Measurements from ENCODE around the gene CFAP141.

The CFAP141 gene

GRCh38 chr1:154176337-154176736, 29.8 kb downstream of the CFAP141 start:
- TF ChIP-seq EZH2phosphoT487 (IDR thresholded peaks at IDR 0.05; ENCODE audit: borderline replicate concordance, low read length) (no peak), CTCF (IDR thresholded peaks at IDR 0.05; ENCODE audit: low read depth, low read length, poor library complexity, severe bottlenecking) (no peak)
- H3K36me3 ChIP-seq (ENCODE audit: control insufficient read depth, low read length): peaks cover 88% of the 10 kb centered on the region
- H3K27me3 ChIP-seq (ENCODE audit: control insufficient read depth, low read length): no peaks in the 10 kb centered on the region
- peaks cover 41% of the 10 kb centered on the region for H4K20me1 ChIP-seq (ENCODE audit: control insufficient read depth, insufficient read depth, low read depth, low read length)
- no peaks in the 10 kb centered on the region for H3K9me3 ChIP-seq (ENCODE audit: control insufficient read depth, insufficient read depth, low read length)
- no peak overlapping the region for H3K4me3 ChIP-seq (ENCODE audit: low read length)
- no peak overlapping the region for H3K27ac ChIP-seq (ENCODE audit: low read depth, low read length)
- peaks cover 50% of the 10 kb centered on the region for H3K4me1 ChIP-seq (ENCODE audit: control insufficient read depth, low read length)
- H3K9me2 ChIP-seq (replicated peaks; ENCODE audit: control insufficient read depth, low read length): no peaks in the 10 kb centered on the region
- H3K4me2 ChIP-seq (ENCODE audit: low read length): no peak overlapping the region
- peaks cover 78% of the 10 kb centered on the region for H3K79me2 ChIP-seq (ENCODE audit: control insufficient read depth, low read length)
- H3F3A ChIP-seq (ENCODE audit: control insufficient read depth, insufficient read depth): no peaks in the 10 kb centered on the region

GRCh38 chr1:154174654-154175053, 31.5 kb downstream of the CFAP141 start:
- Histone ChIP-seq H3K27me3 (ENCODE audit: control insufficient read depth, low read length) (no peaks in the 10 kb centered on the region), H3K36me3 (ENCODE audit: control insufficient read depth, low read length) (peaks cover 92% of the 10 kb centered on the region), H3K4me1 (ENCODE audit: control insufficient read depth, low read length) (peaks cover 35% of the 10 kb centered on the region), H3K9me3 (ENCODE audit: control insufficient read depth, insufficient read depth, low read length) (no peaks in the 10 kb centered on the region), H3F3A (ENCODE audit: control insufficient read depth, insufficient read depth) (no peaks in the 10 kb centered on the region), H3K79me2 (ENCODE audit: control insufficient read depth, low read length) (peaks cover 63% of the 10 kb centered on the region), H3K27ac (ENCODE audit: low read depth, low read length) (no peak overlapping the region), H4K20me1 (ENCODE audit: control insufficient read depth, insufficient read depth, low read depth, low read length) (peaks cover 30% of the 10 kb centered on the region), H3K4me3 (ENCODE audit: low read length) (no peak overlapping the region), H3K4me2 (ENCODE audit: low read length) (no peak overlapping the region), H3K9me2 (replicated peaks; ENCODE audit: control insufficient read depth, low read length) (no peaks in the 10 kb centered on the region)
- no peak for TF ChIP-seq EZH2phosphoT487 (IDR thresholded peaks at IDR 0.05; ENCODE audit: borderline replicate concordance, low read length)
- no peak for TF ChIP-seq CTCF (IDR thresholded peaks at IDR 0.05; ENCODE audit: low read depth, low read length, poor library complexity, severe bottlenecking)

GRCh38 chr1:154171880-154172279, 34.3 kb downstream of the CFAP141 start:
- peaks cover 45% of the 10 kb centered on the region for H3K79me2 ChIP-seq (ENCODE audit: control insufficient read depth, low read length)
- TF ChIP-seq EZH2phosphoT487 (IDR thresholded peaks at IDR 0.05; ENCODE audit: borderline replicate concordance, low read length) (no peak), CTCF (IDR thresholded peaks at IDR 0.05; ENCODE audit: low read depth, low read length, poor library complexity, severe bottlenecking) (no peak)
- H3K36me3 ChIP-seq (ENCODE audit: control insufficient read depth, low read length): peaks cover 92% of the 10 kb centered on the region
- H3K27me3 ChIP-seq (ENCODE audit: control insufficient read depth, low read length): no peaks in the 10 kb centered on the region
- peaks cover 7% of the 10 kb centered on the region for H3K4me1 ChIP-seq (ENCODE audit: control insufficient read depth, low read length)
- H4K20me1 ChIP-seq (ENCODE audit: control insufficient read depth, insufficient read depth, low read depth, low read length): peaks cover 5% of the 10 kb centered on the region; the same call in 1 of the 2 replicates
- no peak overlapping the region for H3K4me3 ChIP-seq (ENCODE audit: low read length)
- no peak overlapping the region for H3K4me2 ChIP-seq (ENCODE audit: low read length)
- H3K9me2 ChIP-seq (replicated peaks; ENCODE audit: control insufficient read depth, low read length): no peaks in the 10 kb centered on the region
- no peaks in the 10 kb centered on the region for H3K9me3 ChIP-seq (ENCODE audit: control insufficient read depth, insufficient read depth, low read length)
- H3F3A ChIP-seq (ENCODE audit: control insufficient read depth, insufficient read depth): no peaks in the 10 kb centered on the region
- H3K27ac ChIP-seq (ENCODE audit: low read depth, low read length): no peak overlapping the region
